ENCODE results near the gene TRPM2. TPM values are rescaled to one million over a fixed set of nuclear protein-coding genes. Genes with fewer than 3 reads are reported as not detected.

The TRPM2 gene
- total and polyA plus RNA-seq, 2 of the 4 experiments (the other 2 are of a cell fraction), result not detected

DNA sequence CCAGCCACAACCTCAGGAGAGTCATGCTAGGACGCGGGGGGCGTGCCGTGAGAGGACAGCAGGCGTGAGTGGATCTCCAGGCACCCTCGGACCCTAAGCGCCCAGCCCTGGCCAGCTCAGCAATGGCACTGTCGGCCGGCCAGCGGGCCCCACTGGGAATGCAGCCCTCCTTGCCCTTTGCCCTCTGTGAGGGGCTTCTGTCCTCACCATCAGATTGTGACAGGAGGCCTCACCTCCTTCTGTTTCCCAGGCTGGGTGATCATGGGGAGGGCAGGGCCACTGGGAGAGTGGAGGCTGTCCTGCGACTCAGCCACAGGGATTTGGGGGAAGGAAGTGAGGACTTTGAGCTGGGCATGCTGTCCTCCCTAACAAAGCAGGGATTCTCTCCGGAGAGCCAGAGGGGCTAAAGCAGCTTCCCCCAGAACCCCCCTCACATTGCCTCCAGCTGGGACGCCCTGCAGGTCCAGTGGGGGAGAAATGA, 95.3 kb downstream of the TRPM2 start:
- no peak overlapping the region for H2BK20ac ChIP-seq (ENCODE audit: low read depth, low read length)
- no peak overlapping the region for H2BK15ac ChIP-seq (ENCODE audit: low read depth, low read length)
- no peak overlapping the region for H2BK120ac ChIP-seq (ENCODE audit: low read depth, low read length)
- no peak overlapping the region for H3K14ac ChIP-seq (replicated peaks; ENCODE audit: low read depth, low read length)
- no peak overlapping the region for H2AK9ac ChIP-seq (replicated peaks; ENCODE audit: low read depth, low read length, poor library complexity)
- H4K5ac ChIP-seq (ENCODE audit: low read depth, low read length), result no peak overlapping the region
- peaks cover 20% of the 10 kb centered on the region for H3K27me3 ChIP-seq (ENCODE audit: control insufficient read depth, insufficient read depth, low read length)
- H4K20me1 ChIP-seq (ENCODE audit: insufficient read depth, low read length), result no peaks in the 10 kb centered on the region
- no peak overlapping the region for H3K18ac ChIP-seq (ENCODE audit: low read depth, low read length)
- in situ Hi-C loops (cut with MboI; ENCODE audit: low sequenced_read_pairs), result no loop called here
- dilution Hi-C loops (cut with HindIII; ENCODE audit: low sequenced_read_pairs, unreplicated experiment), result no loop called here
- H3K4me2 ChIP-seq (ENCODE audit: low read depth, low read length), result no peak overlapping the region
- ATAC-seq (ENCODE audit: low read depth) (no peak), DNase-seq (no peak)
- intact Hi-C loops (cut with micrococcal nuclease), result no loop called here
- no peak overlapping the region for H2BK5ac ChIP-seq (ENCODE audit: low read depth, low read length, poor library complexity, severe bottlenecking)
- H4K8ac ChIP-seq (ENCODE audit: low read depth in 2 of 2, low read length in 2 of 2), result no peak overlapping the region
- CTCF ChIA-PET, result no interaction called here
- no peak overlapping the region for H2AFZ ChIP-seq (replicated peaks; ENCODE audit: low read length, poor library complexity)
- no peaks in the 10 kb centered on the region for H3K79me1 ChIP-seq (ENCODE audit: low read depth in 1 of 2, low read length in 2 of 2)
- H3K9ac ChIP-seq (ENCODE audit: low read depth, low read length), result no peak overlapping the region
- no peak overlapping the region for H2AK5ac ChIP-seq (ENCODE audit: low read depth, low read length)
- H4K91ac ChIP-seq (ENCODE audit: insufficient read depth, low read depth, low read length), result no peak overlapping the region
- POLR2A ChIA-PET (ENCODE audit: unreplicated experiment), result interaction anchor here (0.7 kb wide), 1 partner anchor 12 kb away, joined by 9 read pairs; no protein-coding TSS in a partner anchor
- no peaks in the 10 kb centered on the region; the same call in 1 of the 2 replicates for H3K9me3 ChIP-seq (ENCODE audit: control insufficient read depth, insufficient read depth, low read length)
- no peaks in the 10 kb centered on the region for H3K4me1 ChIP-seq (ENCODE audit: control insufficient read depth, insufficient read depth, low read length)
- WGBS, 2 experiments (ENCODE audit: extremely low coverage in 2 of 2, insufficient read length in 1 of 2), result 60% methylated on average over 3 of the region's 13 CpGs; no CpG with 5 or more reads in 1 of the 2 experiments
- no peak overlapping the region for H3K4me3 ChIP-seq (ENCODE audit: insufficient read depth, low read depth, low read length)
- no peak overlapping the region for H3K23ac ChIP-seq (ENCODE audit: low read depth, low read length)
- no peak overlapping the region for H3K56ac ChIP-seq (ENCODE audit: extremely low read depth, insufficient read depth, low read length)
- BruUV-seq (replicated peaks), result no TSS peak
- no peak overlapping the region for H3K27ac ChIP-seq (ENCODE audit: insufficient read depth, low read length)
- H3K4ac ChIP-seq (ENCODE audit: low read depth, low read length), result no peak overlapping the region
- no peaks in the 10 kb centered on the region for H3K9me1 ChIP-seq (ENCODE audit: insufficient read depth, low read length)
- H3K36me3 ChIP-seq (ENCODE audit: control insufficient read depth, insufficient read depth, low read length), result no peaks in the 10 kb centered on the region
- TF ChIP-seq CHD1 (IDR thresholded peaks at IDR 0.05; ENCODE audit: low read depth, low read length) (no peak), FOS (IDR thresholded peaks at IDR 0.05; ENCODE audit: low read depth, low read length) (no peak), RFX5 (IDR thresholded peaks at IDR 0.05; ENCODE audit: low read depth, low read length) (no peak), POLR2A (IDR thresholded peaks at IDR 0.05; ENCODE audit: low read depth, low read length) (no peak), RCOR1 (IDR thresholded peaks at IDR 0.05; ENCODE audit: insufficient replicate concordance, low read length) (no peak)

All from IMR-90 (cell line).